GM12878 (cell line): ENCODE results near the gene SAC3D1. TPM values are rescaled to one million over a fixed set of nuclear protein-coding genes. Genes with fewer than 3 reads are reported as not detected.

ENCODE experiments used
- ATAC-seq: fragments of 200-7000 bp; cut with Tn5 transposase; 3 replicates; pipeline ENCODE4 v1.9.1; 2020; ENCODE audit warnings: mild to moderate bottlenecking, moderate library complexity
- BruUV-seq: library from RNA; stranded (reverse); fragments of 400-500 nt; replicated peaks from 2 replicates; lab custom pipeline; 2021; lab: Mats Ljungman, UMichigan
- CTCF ChIA-PET: fragments of 300-600 bp; sonication (Branson Sonifier 250); formaldehyde crosslinking; extraction: SDS; loops from one replicate; lab custom pipeline; 2021; ENCODE audit warnings: inconsistent platforms; lab: Yijun Ruan, JAX
- POLR2A ChIA-PET: fragments of 350-600 bp; formaldehyde crosslinking; extraction: SDS; loops from one replicate; lab custom pipeline; 2021; ENCODE audit warnings: inconsistent platforms; lab: Charles Lee
- RAD21 ChIA-PET: fragments of 300-600 bp; sonication (Branson Sonifier 250); formaldehyde crosslinking; loops from one replicate; lab custom pipeline; 2023; ENCODE audit warnings: antibody characterized with exemption; ENCODE audit not compliant: unreplicated experiment; lab: Charles Lee
- SMC1A ChIA-PET: fragments of 300-600 bp; sonication (Branson Sonifier 250); formaldehyde crosslinking; loops from one replicate; lab custom pipeline; 2023; ENCODE audit not compliant: unreplicated experiment, uncharacterized antibody; lab: Charles Lee
- DNase-seq: peaks from one replicate; pipeline ENCODE4 v3.0.0-alpha.2; 2011; ENCODE audit warnings: low read depth, low spot score
- FAIRE-seq: peaks from 3 replicates; lab custom pipeline; 2011; peaks lifted over from hg19 to GRCh38; lab: Jason Lieb, UNC
- H2AFZ ChIP-seq: 2 replicates; pipeline ENCODE4 v1.6.0; 2011; ENCODE audit warnings: low read depth, low read length, control low read depth; ENCODE audit not compliant: control insufficient read depth
- H3K27ac ChIP-seq: 2 replicates; pipeline ENCODE4 v1.5.1; 2011; ENCODE audit warnings: control low read depth; ENCODE audit not compliant: control insufficient read depth, insufficient read depth
- H3K27me3 ChIP-seq, 2 experiments: replicated peaks in 1 of 2; 2 replicates each; pipeline versions ENCODE4 v1.6.0 to v1.6.1; 2011; ENCODE audit warnings: low read length in 1 of 2; ENCODE audit not compliant: control insufficient read depth in 2 of 2, insufficient read depth in 2 of 2
- H3K36me3 ChIP-seq, 2 experiments: 2 replicates each; pipeline ENCODE4 v1.5.1; 2011; ENCODE audit warnings: low read length in 1 of 2; ENCODE audit not compliant: control insufficient read depth in 2 of 2, insufficient read depth in 2 of 2
- H3K4me1 ChIP-seq: 2 replicates; pipeline ENCODE4 v1.6.1; 2011; ENCODE audit warnings: mild to moderate bottlenecking, low read length, moderate library complexity, mixed read lengths; ENCODE audit not compliant: control insufficient read depth, insufficient read depth
- H3K4me2 ChIP-seq: 2 replicates; pipeline ENCODE4 v1.6.0; 2011; ENCODE audit warnings: control low read depth; ENCODE audit not compliant: control insufficient read depth, insufficient read depth
- H3K4me3 ChIP-seq: fragments of 200-600 bp; sonication (generic); 2 replicates; pipeline ENCODE4 v1.5.1; 2016
- H3K79me2 ChIP-seq: 2 replicates; pipeline ENCODE4 v1.6.0; 2011; ENCODE audit warnings: low read length; ENCODE audit not compliant: control insufficient read depth, insufficient read depth
- H3K9ac ChIP-seq: 2 replicates; pipeline ENCODE4 v1.8.0; 2011; ENCODE audit warnings: low read length, control low read depth, mixed read lengths; ENCODE audit not compliant: control insufficient read depth, insufficient read depth
- H3K9me3 ChIP-seq: replicated peaks from 3 replicates; pipeline ENCODE4 v1.5.1; 2011; ENCODE audit warnings: mild to moderate bottlenecking, low read length; ENCODE audit not compliant: control insufficient read depth, insufficient read depth
- H4K20me1 ChIP-seq: 2 replicates; pipeline ENCODE4 v1.6.0; 2011; ENCODE audit not compliant: control insufficient read depth, insufficient read depth
- ASH2L ChIP-seq: fragments of 300-600, 200-600 bp; sonication (generic); IDR thresholded peaks from 2 replicates; pipeline ENCODE4 v1.6.1; 2017; ENCODE audit warnings: low read depth, mild to moderate bottlenecking, borderline replicate concordance
- BMI1 ChIP-seq: fragments of 450-650 bp; IDR thresholded peaks from 2 replicates; pipeline ENCODE4 v1.6.1; 2016; ENCODE audit warnings: mild to moderate bottlenecking, moderate library complexity, borderline replicate concordance
- DPF2 ChIP-seq: fragments of 450-650 bp; IDR thresholded peaks from 2 replicates; pipeline ENCODE4 v1.6.1; 2017; ENCODE audit warnings: mild to moderate bottlenecking
- MTA3 ChIP-seq: IDR thresholded peaks from 2 replicates; pipeline ENCODE4 v1.6.1; 2012; ENCODE audit warnings: low read length, inconsistent platforms, borderline replicate concordance
- NFIC ChIP-seq: IDR thresholded peaks from 2 replicates; pipeline ENCODE4 v1.6.1; 2012; ENCODE audit warnings: low read depth, mild to moderate bottlenecking, inconsistent platforms, low read length, moderate library complexity
- POLR2AphosphoS2 ChIP-seq: IDR thresholded peaks from 2 replicates; pipeline ENCODE4 v1.6.1; 2011; ENCODE audit warnings: low read depth, mild to moderate bottlenecking, low read length, improper control_type of control experiment, moderate library complexity
- RAD21 ChIP-seq: IDR thresholded peaks from 2 replicates; pipeline ENCODE4 v1.6.1; 2011; ENCODE audit warnings: mild to moderate bottlenecking, low read depth, low read length, moderate library complexity; ENCODE audit not compliant: insufficient read depth
- RFX5 ChIP-seq: IDR thresholded peaks from 2 replicates; pipeline ENCODE4 v1.6.1; 2011; ENCODE audit warnings: low read depth, low read length, improper control_type of control experiment
- RUNX3 ChIP-seq: IDR thresholded peaks from 2 replicates; pipeline ENCODE4 v1.6.1; 2012; ENCODE audit warnings: low read length, inconsistent platforms
- WGBS: methylation state at CpG from one replicate; pipeline ENCODE4 v1.1.6; 2016; ENCODE audit warnings: low lambda C conversion rate; ENCODE audit not compliant: insufficient replicate concordance, insufficient coverage; ENCODE audit errors: missing lambda C conversion rate; 5-methylcytosine and 5-hydroxymethylcytosine counted together
- in situ Hi-C: fragments of 300-500 bp; cut with MboI; formaldehyde crosslinking; loops from 9 replicates; pipeline ENCODE4 v1.14.3; 2018; ENCODE audit warnings: mixed read lengths
- intact Hi-C: fragments of 100-400 bp; cut with micrococcal nuclease; formaldehyde crosslinking; loops from one replicate; pipeline ENCODE4 v1.14.2; 2022; ENCODE audit not compliant: unreplicated experiment
- polyA plus RNA-seq, 11 experiments: library from polyadenylated mRNA; depleted of rRNA in 4 of 11; unstranded in 6 of 11; stranded (reverse) in 5 of 11; fragments of >200 nt; fragmentation: Nextera tagmentation in 4 of 11; fragmentation: Illumina TruSeq in 1 of 11; extraction: Ambion mirVana in 4 of 11; extraction: Trizol in 1 of 11; gene quantifications; 1 replicate in 1 of 11; 2 replicates in 10 of 11; pipeline versions ENCODE4 v1.2.1 to v1.2.3, GENCODE V29; 2011 to 2016; ENCODE audit warnings: inconsistent platforms in 2 of 11, missing spikeins in 2 of 11, low read depth in 1 of 11
- total RNA-seq, 4 experiments: library from RNA; depleted of rRNA in 3 of 4; stranded (reverse); fragments of >200 nt in 3 of 4; fragmentation: Illumina TruSeq in 1 of 4; extraction: Trizol in 1 of 4; gene quantifications; 2 replicates each; pipeline versions ENCODE4 v1.2.1 to v1.2.3, GENCODE V29; 2013 to 2021
- TF ChIP-seq, protein P1 (sequence below): fragments of 450-650 bp; IDR thresholded peaks from 2 replicates; pipeline ENCODE4 v1.6.1; 2016; ENCODE audit warnings: mild to moderate bottlenecking
- TF ChIP-seq, protein P2 (sequence below): IDR thresholded peaks from 2 replicates; pipeline ENCODE4 v1.6.1; 2011; ENCODE audit warnings: low read depth, low read length, improper control_type of control experiment, borderline replicate concordance
- TF ChIP-seq, protein P3 (sequence below): fragments of 450-650 bp; formaldehyde crosslinking; IDR thresholded peaks from 2 replicates; pipeline ENCODE4 v1.5.0; 2022; ENCODE audit warnings: mild to moderate bottlenecking, missing genetic modification characterization
- TF ChIP-seq, protein P4 (sequence below): fragments of 450-650 bp; IDR thresholded peaks from 2 replicates; pipeline ENCODE4 v1.6.1; 2018; ENCODE audit warnings: mild to moderate bottlenecking, low read depth, moderate library complexity; ENCODE audit not compliant: partially characterized antibody
- TF ChIP-seq, protein P5 (sequence below): IDR thresholded peaks from 2 replicates; pipeline ENCODE4 v1.6.1; 2012; ENCODE audit warnings: low read depth, low read length, improper control_type of control experiment

The SAC3D1 gene
- total and polyA plus RNA-seq, 10 of the 15 experiments (the other 5 are each of a cell fraction or from before 2014, with no cell fraction given) = 0.16 to 44.6 (median 12.1) TPM

DNA sequence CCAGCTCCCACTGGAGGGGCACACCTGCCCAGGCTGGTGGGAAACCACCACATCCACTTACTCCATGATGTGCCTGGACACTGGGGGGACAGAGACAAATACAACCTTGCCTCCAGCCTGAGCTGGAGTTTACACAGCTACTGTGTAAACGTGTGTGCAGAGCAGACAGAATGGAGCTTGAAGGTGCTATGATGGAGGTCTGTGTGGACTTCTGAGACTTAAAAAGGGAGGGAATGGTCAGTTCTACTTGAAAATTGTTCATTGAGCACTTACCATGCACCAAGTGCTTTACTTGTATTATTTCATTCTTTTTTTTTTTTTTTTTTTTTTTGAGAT, 31.6 kb downstream of the SAC3D1 start:
- no peak for ATAC-seq
- BruUV-seq = no TSS peak
- POLR2A ChIA-PET = interaction anchor here (0.5 to 1.4 kb wide), 4 partner anchors 11 to 22 kb away, joined by 3 to 12 read pairs (median 6); no protein-coding TSS in a partner anchor
- TF ChIP-seq, protein P1, sequence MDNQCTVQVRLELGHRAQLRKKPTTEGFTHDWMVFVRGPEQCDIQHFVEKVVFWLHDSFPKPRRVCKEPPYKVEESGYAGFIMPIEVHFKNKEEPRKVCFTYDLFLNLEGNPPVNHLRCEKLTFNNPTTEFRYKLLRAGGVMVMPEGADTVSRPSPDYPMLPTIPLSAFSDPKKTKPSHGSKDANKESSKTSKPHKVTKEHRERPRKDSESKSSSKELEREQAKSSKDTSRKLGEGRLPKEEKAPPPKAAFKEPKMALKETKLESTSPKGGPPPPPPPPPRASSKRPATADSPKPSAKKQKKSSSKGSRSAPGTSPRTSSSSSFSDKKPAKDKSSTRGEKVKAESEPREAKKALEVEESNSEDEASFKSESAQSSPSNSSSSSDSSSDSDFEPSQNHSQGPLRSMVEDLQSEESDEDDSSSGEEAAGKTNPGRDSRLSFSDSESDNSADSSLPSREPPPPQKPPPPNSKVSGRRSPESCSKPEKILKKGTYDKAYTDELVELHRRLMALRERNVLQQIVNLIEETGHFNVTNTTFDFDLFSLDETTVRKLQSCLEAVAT = no peak
- TF ChIP-seq, protein P2, sequence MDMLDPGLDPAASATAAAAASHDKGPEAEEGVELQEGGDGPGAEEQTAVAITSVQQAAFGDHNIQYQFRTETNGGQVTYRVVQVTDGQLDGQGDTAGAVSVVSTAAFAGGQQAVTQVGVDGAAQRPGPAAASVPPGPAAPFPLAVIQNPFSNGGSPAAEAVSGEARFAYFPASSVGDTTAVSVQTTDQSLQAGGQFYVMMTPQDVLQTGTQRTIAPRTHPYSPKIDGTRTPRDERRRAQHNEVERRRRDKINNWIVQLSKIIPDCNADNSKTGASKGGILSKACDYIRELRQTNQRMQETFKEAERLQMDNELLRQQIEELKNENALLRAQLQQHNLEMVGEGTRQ = no peak
- no peak for TF ChIP-seq RUNX3
- TF ChIP-seq, protein P3, sequence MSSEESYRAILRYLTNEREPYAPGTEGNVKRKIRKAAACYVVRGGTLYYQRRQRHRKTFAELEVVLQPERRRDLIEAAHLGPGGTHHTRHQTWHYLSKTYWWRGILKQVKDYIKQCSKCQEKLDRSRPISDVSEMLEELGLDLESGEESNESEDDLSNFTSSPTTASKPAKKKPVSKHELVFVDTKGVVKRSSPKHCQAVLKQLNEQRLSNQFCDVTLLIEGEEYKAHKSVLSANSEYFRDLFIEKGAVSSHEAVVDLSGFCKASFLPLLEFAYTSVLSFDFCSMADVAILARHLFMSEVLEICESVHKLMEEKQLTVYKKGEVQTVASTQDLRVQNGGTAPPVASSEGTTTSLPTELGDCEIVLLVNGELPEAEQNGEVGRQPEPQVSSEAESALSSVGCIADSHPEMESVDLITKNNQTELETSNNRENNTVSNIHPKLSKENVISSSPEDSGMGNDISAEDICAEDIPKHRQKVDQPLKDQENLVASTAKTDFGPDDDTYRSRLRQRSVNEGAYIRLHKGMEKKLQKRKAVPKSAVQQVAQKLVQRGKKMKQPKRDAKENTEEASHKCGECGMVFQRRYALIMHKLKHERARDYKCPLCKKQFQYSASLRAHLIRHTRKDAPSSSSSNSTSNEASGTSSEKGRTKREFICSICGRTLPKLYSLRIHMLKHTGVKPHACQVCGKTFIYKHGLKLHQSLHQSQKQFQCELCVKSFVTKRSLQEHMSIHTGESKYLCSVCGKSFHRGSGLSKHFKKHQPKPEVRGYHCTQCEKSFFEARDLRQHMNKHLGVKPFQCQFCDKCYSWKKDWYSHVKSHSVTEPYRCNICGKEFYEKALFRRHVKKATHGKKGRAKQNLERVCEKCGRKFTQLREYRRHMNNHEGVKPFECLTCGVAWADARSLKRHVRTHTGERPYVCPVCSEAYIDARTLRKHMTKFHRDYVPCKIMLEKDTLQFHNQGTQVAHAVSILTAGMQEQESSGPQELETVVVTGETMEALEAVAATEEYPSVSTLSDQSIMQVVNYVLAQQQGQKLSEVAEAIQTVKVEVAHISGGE (CRISPR knock-in tag) = no peak
- TF ChIP-seq ASH2L = no peak
- TF ChIP-seq, protein P4, sequence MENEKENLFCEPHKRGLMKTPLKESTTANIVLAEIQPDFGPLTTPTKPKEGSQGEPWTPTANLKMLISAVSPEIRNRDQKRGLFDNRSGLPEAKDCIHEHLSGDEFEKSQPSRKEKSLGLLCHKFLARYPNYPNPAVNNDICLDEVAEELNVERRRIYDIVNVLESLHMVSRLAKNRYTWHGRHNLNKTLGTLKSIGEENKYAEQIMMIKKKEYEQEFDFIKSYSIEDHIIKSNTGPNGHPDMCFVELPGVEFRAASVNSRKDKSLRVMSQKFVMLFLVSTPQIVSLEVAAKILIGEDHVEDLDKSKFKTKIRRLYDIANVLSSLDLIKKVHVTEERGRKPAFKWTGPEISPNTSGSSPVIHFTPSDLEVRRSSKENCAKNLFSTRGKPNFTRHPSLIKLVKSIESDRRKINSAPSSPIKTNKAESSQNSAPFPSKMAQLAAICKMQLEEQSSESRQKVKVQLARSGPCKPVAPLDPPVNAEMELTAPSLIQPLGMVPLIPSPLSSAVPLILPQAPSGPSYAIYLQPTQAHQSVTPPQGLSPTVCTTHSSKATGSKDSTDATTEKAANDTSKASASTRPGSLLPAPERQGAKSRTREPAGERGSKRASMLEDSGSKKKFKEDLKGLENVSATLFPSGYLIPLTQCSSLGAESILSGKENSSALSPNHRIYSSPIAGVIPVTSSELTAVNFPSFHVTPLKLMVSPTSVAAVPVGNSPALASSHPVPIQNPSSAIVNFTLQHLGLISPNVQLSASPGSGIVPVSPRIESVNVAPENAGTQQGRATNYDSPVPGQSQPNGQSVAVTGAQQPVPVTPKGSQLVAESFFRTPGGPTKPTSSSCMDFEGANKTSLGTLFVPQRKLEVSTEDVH = no peak
- TF ChIP-seq RAD21 = no peak
- no peak for TF ChIP-seq BMI1
- no peak for TF ChIP-seq POLR2AphosphoS2
- TF ChIP-seq, protein P5, sequence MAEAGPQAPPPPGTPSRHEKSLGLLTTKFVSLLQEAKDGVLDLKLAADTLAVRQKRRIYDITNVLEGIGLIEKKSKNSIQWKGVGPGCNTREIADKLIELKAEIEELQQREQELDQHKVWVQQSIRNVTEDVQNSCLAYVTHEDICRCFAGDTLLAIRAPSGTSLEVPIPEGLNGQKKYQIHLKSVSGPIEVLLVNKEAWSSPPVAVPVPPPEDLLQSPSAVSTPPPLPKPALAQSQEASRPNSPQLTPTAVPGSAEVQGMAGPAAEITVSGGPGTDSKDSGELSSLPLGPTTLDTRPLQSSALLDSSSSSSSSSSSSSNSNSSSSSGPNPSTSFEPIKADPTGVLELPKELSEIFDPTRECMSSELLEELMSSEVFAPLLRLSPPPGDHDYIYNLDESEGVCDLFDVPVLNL = no peak
- TF ChIP-seq DPF2 = no peak
- TF ChIP-seq RFX5 = no peak
- no peak for TF ChIP-seq MTA3
- no peak for TF ChIP-seq NFIC

More for the DNA sequence above, 31.6 kb downstream of the SAC3D1 start:
- peak overlapping the region; percentile 4; the same call in 1 of the 2 replicates for H2AFZ ChIP-seq
- CTCF ChIA-PET = interaction anchor here (1.1 kb wide), 1 partner anchor 58 kb away, joined by 4 read pairs; no protein-coding TSS in a partner anchor
- H3K36me3 ChIP-seq = peaks cover 0 to 7% of the 10 kb centered on the region in 2 experiments; a peak in 3 of 4 replicates
- no peak overlapping the region for H3K4me3 ChIP-seq
- RAD21 ChIA-PET = interaction anchor here (1.1 kb wide), 1 partner anchor 58 kb away, joined by 5 read pairs; the partner anchor contains the start of gene ARL2
- in situ Hi-C loops (no loop called here), intact Hi-C loops (no loop called here)
- no peaks in the 10 kb centered on the region for H3K9me3 ChIP-seq
- DNase-seq (no peak), FAIRE-seq (no peak)
- 44% methylated on average over 1 of the region's 1 CpG for WGBS
- peak overlapping the region; percentile 16; the same call in 1 of the 2 replicates for H3K27ac ChIP-seq
- SMC1A ChIA-PET = interaction anchor here (1.1 kb wide), 1 partner anchor 9 kb away, joined by 3 read pairs; no protein-coding TSS in a partner anchor
- peaks cover 11% of the 10 kb centered on the region for H3K4me1 ChIP-seq
- H3K4me2 ChIP-seq = no peak overlapping the region
- no peaks in the 10 kb centered on the region for H4K20me1 ChIP-seq
- H3K27me3 ChIP-seq = no peaks in the 10 kb centered on the region
- H3K79me2 ChIP-seq = peaks cover 2% of the 10 kb centered on the region
- H3K9ac ChIP-seq = no peak overlapping the region
